SU-DHL-6 (cell line): ENCODE results near the gene PPP1R11.

Experiments used
- CTCF ChIP-seq: fragments of 200-600 bp; sonication (generic); IDR thresholded peaks from one replicate; pipeline ENCODE4 v1.5.1; 2017; ENCODE audit warnings: antibody characterized with exemption, mild to moderate bottlenecking, low read length, moderate library complexity; ENCODE audit not compliant: insufficient read depth, poor library complexity, severe bottlenecking
- EZH2phosphoT487 ChIP-seq: fragments of 200-600 bp; sonication (generic), shearing (Covaris generic); conservative IDR thresholded peaks from 2 replicates; pipeline ENCODE4 v1.6.1; 2018; ENCODE audit warnings: mild to moderate bottlenecking, antibody characterized with exemption, low read length, moderate library complexity, mixed read lengths

GRCh38 chr6:30066577-30067459, at the start of gene PPP1R11:
- TF ChIP-seq EZH2phosphoT487 (no peak), CTCF (no peak)
